ENCODE results near the gene TMEM30B. TPM values are rescaled to one million over a fixed set of nuclear protein-coding genes. Genes with fewer than 3 reads are reported as not detected.

TMEM30B gene
- total RNA-seq, 1 donor from 2014 or later, result 0.16 TPM

DNA sequence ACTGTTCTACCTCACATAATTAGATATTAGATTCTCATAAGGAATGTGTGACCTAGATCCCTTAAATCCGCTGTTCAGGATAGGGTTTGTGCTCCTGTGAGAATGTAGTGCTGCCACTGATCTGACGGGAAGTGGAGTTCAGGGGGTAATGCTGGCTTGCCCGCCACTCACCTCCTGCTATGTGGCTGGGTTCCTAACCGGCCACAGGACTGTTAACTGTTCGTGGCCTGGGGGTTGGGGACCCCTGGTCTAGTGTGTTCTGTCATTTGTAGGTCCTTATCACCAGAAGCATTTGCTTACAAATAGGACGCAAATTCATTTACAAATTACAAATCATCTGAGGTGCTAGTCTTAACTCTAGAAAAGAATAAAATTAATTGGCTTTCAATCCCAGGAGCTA is 16.4 kb upstream of the TMEM30B start:
- DNase-seq, result no peak

DNA sequence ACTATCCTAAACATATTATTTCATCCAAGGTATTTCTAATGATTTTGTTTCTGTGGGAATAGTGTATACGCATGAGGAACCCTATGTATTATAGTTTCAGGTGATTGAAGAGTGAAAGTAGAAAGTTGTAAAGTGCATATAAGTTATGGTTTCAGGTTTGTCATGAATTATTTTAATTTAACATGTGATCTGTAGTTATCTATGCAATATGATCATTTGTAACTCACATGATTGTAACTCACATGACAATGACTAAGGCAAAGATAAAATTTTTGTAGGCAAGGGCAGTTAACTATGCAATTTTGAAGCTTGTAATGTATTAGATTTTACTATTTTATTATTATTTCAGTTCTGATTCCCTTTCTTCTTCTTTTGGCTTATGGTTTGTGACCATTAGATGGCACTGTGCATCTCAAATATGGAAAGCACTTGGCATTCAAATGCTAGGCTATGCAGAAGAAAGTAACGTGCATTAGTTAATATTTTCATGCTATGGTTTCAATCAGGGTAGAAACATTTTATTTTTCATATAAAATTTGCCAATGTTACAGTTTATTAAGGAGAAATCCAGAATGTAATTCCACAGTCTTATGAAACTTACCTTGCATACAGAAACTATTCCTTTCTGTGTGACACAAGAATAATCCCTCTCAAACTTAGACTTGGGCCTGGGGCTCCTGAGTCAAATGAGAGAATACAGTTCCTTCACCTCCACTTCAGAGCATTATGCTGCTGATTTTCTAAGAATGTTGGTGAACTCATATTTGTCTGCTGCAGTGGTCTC is 15.8 kb upstream of the TMEM30B start:
- DNase-seq, result no peak

DNA sequence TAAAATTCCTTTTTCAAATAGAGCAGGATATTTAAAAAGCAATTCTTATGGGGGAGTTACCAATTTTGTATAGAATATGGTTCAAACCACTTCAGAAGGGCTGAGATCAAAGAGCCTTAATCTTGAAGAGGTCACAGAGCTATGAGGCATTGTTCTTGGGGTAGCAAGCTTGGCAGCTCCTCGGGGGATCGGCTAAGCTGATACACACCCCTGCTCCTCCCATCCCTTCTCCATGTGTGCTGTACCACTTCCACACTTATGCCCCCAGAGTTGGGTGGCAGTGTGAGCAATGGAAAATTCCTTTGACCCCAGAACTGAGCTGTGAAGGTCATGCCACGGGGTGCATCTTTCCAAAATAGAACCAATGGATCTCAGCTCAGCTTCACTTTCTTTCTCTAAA is 15.0 kb upstream of the TMEM30B start:
- DNase-seq, result no peak

DNA sequence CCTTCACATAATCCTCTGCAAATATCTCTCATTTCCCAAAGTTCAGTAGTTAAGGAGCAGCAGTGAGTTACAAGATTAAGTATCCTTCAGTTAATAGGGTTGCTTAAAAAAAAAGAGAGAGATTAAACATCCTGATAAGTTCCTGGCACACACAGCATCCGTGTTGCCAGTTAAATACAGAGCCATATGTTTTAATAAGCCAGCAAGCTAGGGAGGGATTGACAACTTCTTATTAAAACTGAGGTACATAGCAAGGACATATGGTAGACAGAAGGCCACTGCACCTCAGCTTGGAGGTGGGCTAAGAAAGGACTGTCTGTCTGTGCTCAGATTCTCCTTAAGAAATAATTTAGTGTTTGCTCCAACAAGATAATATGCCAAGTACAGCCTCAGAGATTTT is 9.6 kb upstream of the TMEM30B start:
- DNase-seq, result no peak

DNA sequence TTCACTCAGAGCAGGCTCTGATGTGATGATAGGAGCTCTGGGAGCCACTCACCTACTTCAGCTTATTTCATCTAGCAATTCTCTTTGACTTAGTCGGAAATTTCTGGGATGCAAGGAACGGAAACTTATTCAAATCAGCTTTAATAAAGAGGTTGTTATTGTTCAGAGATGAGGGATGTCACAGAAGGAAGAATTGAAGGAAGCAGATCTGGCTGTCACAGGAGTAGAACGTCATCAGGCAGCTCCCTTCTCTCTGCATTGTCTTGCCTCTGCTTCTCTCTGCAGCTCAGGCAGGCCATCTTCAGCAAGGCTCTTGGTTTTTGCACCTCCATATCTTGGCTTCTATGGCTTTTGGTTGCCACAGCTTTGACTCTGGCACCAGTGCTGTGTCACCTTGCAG is 7.6 kb upstream of the TMEM30B start:
- DNase-seq, result no peak

DNA sequence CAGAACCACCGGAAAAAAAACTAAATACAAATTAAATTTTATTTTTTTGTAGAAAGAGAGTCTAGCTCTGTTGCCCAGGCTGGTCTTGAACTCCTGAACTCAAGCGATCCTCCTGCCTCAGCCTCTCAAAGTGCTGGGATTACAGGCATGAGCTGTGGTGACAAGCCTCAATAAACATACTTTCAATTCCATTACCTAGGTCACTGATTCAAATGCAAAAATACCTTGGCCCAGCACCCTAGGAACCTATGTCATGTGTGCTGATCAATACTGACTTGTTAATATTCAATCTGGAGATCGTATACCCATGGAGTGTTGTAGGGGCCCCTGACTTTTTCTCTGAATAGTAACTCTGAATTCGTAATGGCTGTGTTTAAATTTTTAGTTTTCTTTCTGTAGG is 7.1 kb upstream of the TMEM30B start:
- DNase-seq, result no peak

DNA sequence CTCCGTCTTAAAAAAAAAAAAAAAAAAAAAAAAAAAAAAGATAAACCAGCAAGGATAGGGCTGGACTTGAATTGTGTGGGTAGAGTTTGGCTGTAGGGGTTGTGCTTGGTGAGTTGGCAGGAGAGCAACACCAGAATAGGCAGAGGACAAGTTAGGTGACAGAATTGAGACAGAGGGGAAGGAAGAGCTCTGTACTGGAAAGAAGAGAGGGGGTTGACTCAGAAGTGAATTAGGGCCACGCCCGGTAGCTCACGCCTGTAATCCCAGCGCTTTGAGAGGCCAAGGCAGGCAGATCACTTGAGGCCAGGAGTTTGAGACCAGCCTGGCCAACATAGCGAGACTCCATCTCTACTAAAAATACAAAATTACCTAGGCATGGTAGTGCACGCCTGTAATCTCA is 6.1 kb upstream of the TMEM30B start:
- no peak for DNase-seq

DNA sequence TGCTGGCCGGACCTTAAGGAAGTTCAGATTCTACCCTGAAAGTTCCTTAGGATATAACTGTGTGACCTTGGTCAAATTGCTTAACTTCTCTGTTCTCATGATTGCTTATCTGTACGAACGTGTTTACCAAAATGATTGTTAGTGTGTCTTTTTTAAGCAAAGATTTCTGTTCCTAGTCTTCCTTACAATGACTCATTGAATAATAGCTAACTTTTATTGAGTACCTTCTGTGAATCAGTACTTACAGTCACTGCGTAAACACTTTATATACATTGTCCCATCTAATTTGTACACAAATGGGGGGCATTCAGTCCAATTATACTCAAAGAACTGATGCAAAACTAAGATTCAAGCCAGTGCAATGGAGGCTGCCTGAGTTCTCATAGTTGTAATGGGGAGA is 4.2 kb upstream of the TMEM30B start:
- no peak for DNase-seq

DNA sequence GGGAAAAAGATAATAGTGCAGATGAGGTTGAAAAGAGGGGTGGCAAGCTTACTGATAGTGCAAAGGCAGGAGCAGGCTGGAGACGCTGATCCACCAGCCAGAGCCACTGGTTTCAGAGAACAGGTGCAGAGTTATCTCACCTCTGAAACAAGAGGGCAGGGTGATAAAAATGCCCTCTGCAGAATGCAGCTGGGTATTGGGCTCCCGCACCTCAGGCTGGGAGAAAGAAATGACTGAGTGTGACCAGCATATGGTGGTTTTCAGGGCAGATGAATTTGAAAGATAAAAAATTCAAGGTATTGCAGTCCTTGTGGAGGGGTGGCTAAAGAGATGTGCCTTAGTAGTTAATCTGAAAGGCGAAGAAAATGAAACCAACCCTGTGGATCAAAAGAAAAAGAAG is 2.9 kb upstream of the TMEM30B start:
- DNase-seq, result no peak

DNA sequence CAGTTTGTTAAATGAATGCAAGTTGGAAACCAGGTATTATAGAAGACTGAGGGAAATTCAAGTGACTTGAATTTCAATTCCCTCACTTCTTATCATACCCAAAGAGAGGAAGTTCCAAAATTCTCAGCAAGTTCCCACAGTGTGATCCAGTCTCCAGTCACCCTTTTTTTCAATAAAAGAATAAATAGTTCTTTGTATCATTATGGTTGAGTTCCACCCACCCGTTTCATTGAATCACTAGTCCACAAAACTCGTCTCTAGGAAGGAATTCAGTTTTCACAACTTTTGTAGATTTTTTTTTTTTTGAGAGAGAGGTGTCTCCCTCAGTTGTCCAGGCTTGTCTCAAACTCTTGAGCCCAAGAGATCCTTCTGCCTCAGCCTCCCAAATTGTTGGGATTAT is 1.6 kb upstream of the TMEM30B start:
- no peak for DNase-seq

DNA sequence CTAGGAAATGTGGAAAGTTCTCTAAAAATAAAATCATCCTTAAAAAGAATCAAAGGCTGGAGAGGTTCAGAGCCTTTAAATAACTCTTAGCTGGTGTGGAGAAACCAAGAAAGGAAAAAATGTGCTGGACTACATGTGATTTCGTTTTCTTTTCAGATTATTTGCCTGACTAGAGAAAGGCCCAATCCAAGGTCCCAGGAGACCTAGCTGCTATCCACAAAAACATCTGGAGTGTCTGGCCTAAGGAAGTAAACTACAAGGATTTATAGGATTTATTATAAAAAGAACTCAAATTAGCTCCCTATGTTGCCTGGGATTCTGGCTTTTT is 774 bp upstream of the TMEM30B start:
- DNase-seq, result no peak

DNA sequence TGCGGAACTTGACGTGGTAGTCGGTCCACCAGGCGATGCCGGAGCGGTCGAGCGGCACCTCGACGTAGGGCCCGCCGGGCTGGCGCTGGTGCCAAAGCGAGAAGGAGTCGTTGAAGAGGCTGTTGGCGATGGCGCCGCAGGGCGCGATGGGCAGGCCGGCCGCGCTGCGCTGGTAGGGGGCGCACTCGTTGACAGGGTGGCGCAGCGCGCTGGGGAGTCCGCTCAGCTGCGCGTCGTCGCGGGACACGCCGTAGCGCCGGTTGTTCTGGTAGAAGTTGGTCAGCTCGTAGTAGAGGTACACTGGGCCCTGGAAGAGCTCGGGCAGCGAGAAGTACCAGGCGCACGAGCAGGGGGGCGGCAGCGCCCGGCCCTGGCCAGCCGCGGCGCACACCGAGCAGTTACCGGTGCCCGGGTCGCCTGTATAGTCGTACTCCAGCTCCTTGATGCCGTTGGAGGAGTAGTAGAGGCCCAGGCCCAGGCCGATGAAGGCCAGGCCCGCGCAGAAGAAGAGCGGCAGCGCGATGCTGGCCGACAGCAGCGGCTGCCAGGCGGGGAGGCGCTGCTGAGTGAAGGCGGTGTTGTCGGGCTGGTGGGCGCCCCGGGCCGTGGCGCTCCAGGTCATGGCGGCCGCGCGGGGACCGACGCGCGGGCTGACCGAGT is 482 bp downstream of the TMEM30B start:
- no peak for DNase-seq

DNA sequence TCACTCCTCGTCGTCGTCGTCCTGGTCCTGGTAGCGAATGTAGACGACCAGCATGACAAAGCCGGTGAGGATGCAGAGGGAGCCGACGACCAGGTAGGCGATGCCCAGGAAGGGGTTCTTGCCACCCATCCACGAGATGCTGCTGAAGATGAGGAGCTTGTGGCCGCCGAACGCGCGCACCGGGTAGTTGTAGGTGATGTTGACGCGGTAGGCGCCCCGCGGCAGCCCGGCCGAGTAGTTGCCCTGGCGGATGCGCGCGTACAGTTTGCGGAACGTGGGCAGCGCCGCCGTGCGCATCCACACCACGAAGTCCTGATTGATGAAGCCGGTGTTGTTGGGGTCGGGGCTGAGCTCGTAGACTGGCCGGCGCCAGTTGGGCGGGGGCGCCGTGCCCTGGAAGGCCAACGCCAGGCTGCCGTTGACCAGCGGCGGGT is 1.0 kb downstream of the TMEM30B start:
- no peak for DNase-seq

DNA sequence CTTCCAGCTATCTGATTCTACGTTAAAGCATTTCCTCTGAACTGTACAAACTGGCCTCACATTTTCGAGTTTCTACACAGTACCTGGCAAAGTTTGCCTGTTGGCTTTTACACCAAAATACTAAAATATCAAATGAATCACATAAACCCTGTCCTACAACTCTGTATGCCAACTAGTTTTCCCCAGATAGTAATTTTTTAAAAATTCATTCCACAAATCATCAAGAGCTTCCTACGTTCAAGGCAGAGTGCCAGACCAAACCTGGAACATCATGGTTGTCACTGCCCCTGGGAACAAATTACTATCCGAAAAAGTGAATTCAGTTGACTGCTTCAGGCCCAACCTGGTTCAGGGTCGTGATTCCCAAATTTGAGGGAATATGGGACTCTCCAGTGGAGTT is 2.1 kb downstream of the TMEM30B start:
- no peak for DNase-seq

DNA sequence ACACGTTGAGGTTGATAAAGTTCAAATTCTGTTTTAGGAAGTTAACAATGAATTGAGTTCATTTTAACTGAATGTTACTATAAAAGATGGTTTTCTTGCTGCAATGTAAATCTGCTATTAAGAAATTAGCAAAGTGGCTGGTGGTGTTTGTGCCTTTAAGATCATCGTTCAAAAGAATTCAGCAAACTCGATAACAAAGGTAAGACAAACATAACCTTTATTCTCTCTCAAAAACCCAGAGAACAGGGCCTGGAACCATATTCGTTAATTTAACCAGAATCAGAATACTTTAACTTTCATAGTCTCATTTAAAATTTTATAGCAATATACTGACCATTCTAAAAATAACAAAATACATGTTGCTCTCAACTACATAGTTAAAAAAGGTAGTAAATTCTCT is 3.4 kb downstream of the TMEM30B start:
- DNase-seq, result no peak

DNA sequence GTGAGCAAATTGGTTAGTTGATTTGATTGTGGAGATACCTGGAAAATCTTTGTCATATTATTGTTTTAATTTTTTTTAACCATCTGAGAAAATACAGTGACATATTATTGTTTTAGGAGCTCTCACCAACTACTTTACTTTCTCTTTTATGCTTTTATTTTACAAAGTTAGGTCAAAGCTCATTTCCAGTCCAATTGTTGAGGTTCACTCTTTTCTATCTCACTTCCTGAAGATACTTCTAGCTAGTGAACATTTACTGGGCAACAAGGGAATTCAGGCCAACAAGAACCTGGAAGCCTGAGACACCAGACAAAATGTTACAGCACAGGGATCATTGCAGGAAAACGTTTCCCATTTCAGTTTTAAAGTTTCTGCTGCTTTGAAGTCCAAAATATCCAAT is 3.9 kb downstream of the TMEM30B start:
- DNase-seq, result no peak

DNA sequence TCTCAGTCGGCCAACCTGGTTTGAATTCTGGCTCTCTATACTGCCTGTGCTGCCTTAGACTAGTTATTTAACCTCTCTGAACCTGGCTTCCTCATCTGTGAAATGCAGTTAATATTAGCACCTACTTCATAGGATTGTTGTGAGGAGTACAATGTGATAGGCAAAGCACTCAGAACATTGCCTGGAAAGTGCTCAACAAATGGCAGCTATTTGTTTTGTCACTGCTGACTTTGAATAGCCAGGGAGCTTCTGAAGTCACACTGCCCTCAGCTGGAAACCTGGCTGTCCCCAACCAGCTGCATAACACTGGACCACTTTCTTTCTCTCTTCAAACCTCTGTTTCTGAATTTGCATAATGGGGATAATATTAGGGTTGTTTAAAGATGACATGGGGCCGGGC is 9.6 kb downstream of the TMEM30B start:
- DNase-seq, result no peak

DNA sequence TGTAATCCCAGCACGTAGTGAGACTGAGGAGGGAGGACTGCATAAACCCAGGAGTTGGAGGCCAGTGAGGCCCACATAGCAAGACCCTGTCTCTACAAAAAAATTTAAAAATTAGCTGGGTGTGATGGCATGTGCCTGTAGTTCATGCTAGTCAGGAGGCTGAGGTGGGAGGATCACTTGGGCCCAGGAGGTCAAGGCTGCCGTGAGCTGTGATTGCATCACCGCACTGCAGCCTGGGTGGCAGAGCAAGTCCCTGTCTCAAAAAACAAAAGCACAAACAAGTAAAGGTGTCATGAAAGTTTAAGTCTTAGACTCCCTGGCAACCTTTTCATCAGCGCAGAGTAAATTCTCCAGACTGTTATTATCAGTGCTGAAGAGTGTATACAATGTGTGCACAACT is 10.4 kb downstream of the TMEM30B start:
- no peak for DNase-seq

DNA sequence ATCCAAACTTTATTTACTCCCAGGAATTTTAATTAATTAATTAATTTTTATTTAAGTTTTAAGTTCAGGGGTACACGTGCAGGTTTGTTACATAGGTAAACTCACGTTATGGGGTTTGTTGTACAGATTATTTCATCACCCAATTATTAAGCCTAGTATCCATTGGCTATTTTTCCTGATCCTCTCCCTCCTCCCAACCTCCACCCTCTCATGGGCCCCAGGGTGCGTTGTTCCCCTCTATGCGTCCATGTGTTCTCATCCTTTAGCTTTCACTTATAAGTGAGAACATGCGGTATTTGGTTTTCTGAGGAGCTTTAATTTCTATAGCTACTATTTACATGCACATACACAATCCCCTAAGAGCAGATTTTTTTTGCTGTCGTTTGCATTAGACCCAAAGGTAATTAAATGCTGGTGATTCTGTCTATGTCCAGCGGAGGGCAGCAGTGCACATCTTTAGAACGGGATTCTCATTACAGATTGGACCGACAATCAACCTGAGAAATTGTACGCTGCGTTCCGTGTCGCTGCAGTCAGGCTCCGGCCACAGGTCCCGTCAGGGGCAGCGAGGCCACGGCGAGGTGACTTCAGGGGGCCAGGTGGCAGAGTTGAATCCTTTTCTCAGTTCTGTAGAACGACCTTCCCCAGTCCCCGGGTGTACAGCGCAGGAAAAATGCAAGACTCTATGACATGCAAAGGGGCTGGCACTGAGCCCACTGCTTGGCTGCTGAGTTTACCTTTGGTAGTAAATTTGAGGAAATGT is 11.6 kb downstream of the TMEM30B start:
- DNase-seq, result peak; percentile 3

DNA sequence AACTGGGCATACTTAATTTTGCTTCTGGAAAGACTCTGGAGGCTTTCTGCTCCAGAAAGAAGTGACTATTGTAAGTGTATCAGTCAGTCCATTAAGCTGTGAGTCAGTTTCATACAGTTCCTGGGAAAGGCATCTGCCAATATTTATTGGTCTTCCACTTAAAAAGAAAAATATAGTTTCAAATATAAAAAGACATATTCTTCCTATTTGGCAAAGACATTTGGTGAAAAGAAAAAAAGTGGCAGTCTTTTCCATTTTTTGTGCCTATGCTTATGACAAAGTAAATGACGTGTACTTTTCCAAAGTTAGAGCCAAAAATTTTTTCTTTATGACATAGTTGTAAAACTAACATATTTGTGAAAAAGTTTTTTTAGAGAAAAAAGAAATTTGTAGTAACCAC is 12.3 kb downstream of the TMEM30B start:
- DNase-seq, result no peak

DNA sequence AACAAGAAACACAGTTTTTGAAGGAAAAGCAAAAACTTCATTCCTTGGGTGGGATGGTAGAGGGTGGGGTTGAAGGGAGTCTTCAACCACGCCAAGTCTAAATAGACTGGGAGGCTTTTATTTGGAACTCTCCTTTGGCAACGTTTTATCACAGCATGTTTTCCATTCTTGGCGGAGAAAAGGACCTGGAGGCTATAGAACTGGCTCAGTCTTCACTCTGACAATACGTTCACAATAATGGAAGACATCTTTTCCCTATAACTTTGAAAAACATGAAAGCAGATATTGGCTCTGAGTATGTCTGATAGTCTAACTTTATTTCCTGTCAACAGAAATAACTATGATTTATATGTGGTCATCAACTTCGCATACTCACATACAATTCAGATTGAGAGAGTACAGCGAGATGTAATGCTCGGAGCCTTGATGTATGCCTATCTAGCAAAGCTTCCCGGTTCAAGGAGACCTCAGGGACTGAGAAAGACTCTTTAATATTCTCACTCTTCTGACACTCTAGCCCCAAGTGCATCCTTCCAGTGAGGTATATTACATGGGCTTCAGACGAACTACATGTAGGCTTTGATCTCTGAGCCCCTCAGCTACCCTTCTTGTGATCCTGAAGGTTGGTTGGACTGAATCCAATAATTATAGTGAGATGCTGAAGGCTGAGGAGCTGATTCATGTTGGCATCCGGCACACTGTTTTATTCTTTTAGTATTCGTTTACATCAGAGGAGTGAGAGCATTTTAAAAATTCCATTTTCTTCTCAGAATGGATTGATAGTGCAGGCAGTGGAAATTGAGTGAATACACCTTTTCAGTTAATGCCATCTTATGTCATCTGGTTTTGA is 14.0 kb downstream of the TMEM30B start:
- no peak for DNase-seq

DNA sequence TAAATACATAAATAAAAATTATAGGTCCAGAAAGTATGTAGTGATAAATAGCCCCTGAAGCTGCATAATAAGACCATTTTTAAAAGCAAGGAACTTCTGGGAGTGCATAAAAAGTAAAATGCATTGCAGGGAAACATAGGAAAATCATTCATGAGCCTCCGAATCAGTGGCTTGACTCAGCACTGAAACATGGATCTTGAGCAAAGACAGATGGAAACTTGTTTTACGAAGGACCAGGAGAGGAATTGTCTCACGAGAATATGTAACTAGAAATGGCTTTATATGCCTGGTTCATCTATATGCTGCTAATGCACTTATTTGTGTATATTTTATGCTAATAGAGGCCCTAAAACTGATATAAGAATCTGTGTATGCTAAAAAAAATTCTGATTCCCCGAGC is 14.7 kb downstream of the TMEM30B start:
- no peak for DNase-seq

DNA sequence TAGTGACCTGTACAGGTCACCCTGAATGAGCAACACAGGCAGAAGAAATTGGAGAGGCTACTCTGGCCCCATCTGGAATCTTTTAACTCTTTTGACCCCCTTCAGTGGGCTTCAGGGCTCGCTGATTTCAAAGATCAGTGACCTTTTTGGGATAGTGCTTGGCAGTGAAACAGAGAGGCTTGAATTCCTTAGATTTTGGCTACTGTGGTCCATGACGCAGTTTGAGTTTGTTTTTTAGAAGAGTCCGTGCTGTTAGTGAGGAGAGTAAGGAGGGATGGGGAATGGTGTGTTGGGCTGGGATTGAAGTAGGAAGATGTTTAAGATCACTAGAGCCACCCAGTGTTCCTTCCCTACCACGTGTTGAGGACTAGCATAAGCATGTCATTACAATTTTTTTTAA is 16.5 kb downstream of the TMEM30B start:
- DNase-seq, result no peak
